T-helper 2 cell (primary cell): Measurements from ENCODE around the gene ZNF215.
"Not testable (repeated sequence)": the region's sequence is repeated elsewhere in the genome, so short reads cannot be mapped to it uniquely, and the experiment has no call there.

Experiments
- DNase-seq, 5 experiments: peaks; one replicate each; pipeline versions ENCODE4 v3.0.0 to v3.0.0-alpha.2; 2012 to 2022

ZNF215 gene

DNA sequence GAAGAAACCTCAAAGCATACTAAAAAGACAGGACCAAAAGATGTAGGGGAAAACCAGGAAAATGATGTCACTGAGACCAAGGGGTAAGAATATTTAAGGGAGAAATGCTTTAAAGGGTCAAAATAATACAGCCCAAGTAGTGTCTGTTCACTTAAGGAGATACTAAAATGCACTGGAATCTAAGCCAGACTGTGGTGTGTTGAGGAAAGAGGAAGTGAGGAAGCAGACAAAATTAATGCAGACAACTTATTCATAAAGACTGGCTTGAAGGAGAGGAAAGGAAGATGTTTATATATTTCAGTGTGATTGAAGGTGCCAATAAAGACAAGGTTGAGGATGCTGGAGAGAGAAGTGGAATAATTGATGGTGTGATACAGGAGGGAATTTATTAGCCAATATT lies 15.7 kb downstream of the ZNF215 start:
- DNase-seq: no peak

GRCh38 chr11:6943131-6943530 lies 16.9 kb downstream of the ZNF215 start:
- no peak for DNase-seq

- DNase-seq: not testable (repeated sequence)
Measured at GRCh38 chr11:6954248-6954647, 28.0 kb downstream of the ZNF215 start.

- DNase-seq: no peak
Measured at GRCh38 chr11:6962141-6962540, 35.9 kb downstream of the ZNF215 start.

GRCh38 chr11:6962673-6963072 lies 36.4 kb downstream of the ZNF215 start:
- no peak for DNase-seq

GRCh38 chr11:6968816-6969215 lies 42.6 kb downstream of the ZNF215 start:
- DNase-seq: no peak

GRCh38 chr11:6969854-6970253 lies 43.6 kb downstream of the ZNF215 start:
- not testable (repeated sequence) for DNase-seq

GRCh38 chr11:6979365-6979764 lies 53.1 kb downstream of the ZNF215 start:
- DNase-seq: no peak

- no peak for DNase-seq
Measured at GRCh38 chr11:6986487-6986886, 60.3 kb downstream of the ZNF215 start.

GRCh38 chr11:6988506-6988905 lies 62.3 kb downstream of the ZNF215 start:
- DNase-seq: no peak

GRCh38 chr11:6991227-6991626 lies 65.0 kb downstream of the ZNF215 start:
- DNase-seq: no peak

DNA sequence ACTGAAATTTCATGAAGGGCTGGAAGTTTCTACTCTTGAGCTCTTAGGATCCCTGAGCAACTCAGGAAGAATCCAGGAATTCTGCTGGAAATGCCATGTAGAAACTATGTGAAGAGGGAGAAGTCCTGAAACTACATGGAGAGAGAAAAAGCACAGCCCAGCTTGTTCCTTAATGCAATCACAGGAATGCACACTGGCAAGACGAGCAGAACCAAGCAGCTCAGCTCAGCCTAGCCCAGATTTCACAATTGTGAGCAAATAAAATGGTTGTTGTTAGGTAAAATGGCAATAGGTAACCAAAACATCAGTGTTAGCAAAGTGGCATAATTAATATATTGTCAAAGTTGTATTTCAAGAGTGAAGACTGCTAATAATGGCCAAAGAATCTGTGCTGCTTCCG lies 65.8 kb downstream of the ZNF215 start:
- DNase-seq: no peak

DNA sequence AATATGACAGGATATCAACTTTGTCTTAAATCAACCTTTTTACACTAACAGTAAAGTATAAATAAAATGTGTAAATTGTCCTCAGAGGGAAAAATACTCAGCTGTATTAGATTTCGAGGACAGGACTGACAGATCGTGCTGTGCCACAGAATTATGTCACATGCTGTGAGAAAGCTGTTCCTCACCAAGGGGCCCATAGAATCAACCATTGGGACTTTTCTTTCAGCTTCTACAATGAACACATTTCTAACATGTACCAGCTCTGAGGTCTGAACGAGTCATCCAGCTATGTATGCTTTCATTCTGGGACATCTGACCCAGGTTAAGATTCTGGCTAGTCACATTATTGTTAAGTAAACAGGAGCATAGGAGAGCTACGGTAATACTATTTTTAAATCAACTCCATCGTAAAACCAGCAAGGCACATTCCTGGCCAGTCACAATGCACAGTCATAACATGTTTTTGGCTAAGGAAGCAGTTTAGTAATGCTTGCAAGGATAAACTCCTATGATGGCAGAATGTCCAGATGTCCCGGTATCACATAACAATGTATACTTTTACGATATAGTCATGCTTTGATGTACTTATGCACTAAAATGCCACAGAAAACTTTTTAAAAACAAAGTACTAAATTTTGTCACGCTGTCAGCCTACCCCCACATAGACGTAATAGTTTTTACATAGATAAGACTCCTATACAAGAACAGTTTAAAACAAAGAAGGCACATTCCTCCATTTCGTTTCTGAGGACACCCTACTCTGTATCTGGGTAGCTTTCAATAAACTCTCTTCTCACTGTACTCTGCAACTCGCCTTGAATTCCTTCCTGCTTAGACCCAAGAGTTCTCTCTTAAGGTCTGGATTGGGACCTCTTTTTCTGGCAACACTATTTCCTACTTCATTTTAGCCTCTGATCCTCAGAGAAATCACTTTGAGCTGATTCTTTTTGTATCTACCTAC lies 66.5 kb downstream of the ZNF215 start:
- no peak for DNase-seq

DNA sequence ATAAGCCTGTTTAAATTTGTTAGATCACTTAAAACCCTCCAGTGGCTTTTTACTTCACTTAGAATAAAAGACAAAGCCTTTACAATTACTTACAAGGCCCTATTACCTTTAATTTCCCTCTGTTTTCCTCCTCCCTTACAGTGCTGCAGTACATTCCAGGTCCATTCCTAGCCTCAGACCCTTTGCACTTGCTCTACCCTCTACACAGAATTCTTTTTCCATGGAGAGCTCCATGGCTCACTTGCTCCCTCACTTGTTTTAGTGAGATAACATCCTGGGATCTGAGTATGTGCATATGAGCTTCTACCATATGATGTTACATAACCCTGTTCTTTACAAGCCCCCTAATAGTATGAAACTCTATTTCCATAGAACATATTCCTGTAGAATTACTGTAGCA lies 69.5 kb downstream of the ZNF215 start:
- no peak for DNase-seq

GRCh38 chr11:7004482-7004881 lies 78.3 kb downstream of the ZNF215 start:
- DNase-seq: no peak
